Upper lobe of left lung (tissue), 4 donors: ENCODE measurements around the gene TXNRD1.

ENCODE experiments used
- CTCF ChIP-seq, 6 experiments: fragments of 450-650 bp in 4 of 6; fragments of 200-600 bp in 2 of 6; sonication (generic) in 2 of 6; IDR thresholded peaks; one replicate each; pipeline ENCODE4 v1.5.1; 2016 to 2019; ENCODE audit warnings: antibody characterized with exemption in 6 of 6
- EP300 ChIP-seq, 4 donors: sonication (generic); formaldehyde crosslinking; IDR thresholded peaks; one replicate each; pipeline ENCODE4 v1.5.1; 2017; ENCODE audit warnings: antibody characterized with exemption in 4 of 4, control low read depth in 2 of 4
- POLR2A ChIP-seq, 4 donors: fragments of 450-650 bp; IDR thresholded peaks; one replicate each; pipeline ENCODE4 v1.5.1; 2016 to 2017; ENCODE audit warnings: antibody characterized with exemption in 4 of 4, mild to moderate bottlenecking in 2 of 4
- POLR2AphosphoS5 ChIP-seq, 2 donors: sonication (generic); formaldehyde crosslinking; IDR thresholded peaks; one replicate each; pipeline ENCODE4 v1.5.1; 2017; ENCODE audit warnings: antibody characterized with exemption in 2 of 2

DNA sequence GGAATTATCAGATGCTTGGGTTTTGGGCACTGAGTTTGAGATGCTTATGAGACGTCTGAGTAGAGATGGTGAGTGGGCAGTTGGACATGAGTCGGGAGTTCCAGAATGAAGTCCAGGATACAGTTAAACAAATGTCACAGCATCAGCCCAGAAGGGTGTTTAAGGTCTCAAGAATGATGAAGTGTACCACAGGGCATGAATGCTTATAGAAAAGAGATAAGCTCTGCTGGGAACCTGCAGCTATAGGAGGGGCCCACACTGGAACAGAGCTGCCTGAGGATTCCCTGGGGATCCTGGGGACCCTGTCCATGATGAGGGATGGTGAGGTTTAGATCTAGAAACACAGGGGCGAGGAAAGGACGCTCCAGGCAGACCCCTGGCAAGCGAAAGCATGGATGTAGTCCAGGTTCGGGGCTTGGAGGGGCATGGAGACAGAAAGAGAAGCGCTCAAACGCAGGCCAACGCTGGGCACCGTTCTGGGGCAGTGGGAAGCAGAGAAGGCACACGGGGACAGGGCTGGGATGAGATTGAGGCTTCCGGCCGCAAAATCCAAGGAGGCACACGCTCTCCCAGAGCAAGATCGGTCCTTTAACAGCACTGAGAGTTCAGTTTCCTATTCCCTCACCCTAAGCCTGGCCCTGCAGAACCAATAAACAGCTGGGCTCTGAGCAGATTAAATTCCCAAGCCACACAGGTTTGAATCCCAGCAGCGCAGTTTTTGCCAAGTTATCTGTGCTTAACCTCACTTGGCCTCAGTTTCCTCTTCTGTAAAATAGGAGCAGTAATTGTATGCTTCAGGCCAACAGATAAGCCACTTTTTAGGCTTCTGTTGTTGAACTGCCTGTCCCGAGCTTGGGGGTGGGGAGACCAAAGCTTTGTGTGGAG, 140.9 kb downstream of the TXNRD1 start:
- no peak for TF ChIP-seq CTCF (IDR thresholded peaks at IDR 0.05)
- no peak for TF ChIP-seq EP300 (IDR thresholded peaks at IDR 0.05)
- no peak for TF ChIP-seq POLR2AphosphoS5 (IDR thresholded peaks at IDR 0.05)
- TF ChIP-seq POLR2A (IDR thresholded peaks at IDR 0.05) = no peak
